Upper lobe of left lung (tissue), 4 donors: ENCODE results near the gene EDN2.

Experiments used
- CTCF ChIP-seq, 6 experiments: fragments of 450-650 bp in 4 of 6; fragments of 200-600 bp in 2 of 6; sonication (generic) in 2 of 6; IDR thresholded peaks; one replicate each; pipeline ENCODE4 v1.5.1; 2016 to 2019; ENCODE audit warnings: antibody characterized with exemption in 6 of 6
- EP300 ChIP-seq, 4 donors: sonication (generic); formaldehyde crosslinking; IDR thresholded peaks; one replicate each; pipeline ENCODE4 v1.5.1; 2017; ENCODE audit warnings: antibody characterized with exemption in 4 of 4, control low read depth in 2 of 4
- POLR2A ChIP-seq, 4 donors: fragments of 450-650 bp; IDR thresholded peaks; one replicate each; pipeline ENCODE4 v1.5.1; 2016 to 2017; ENCODE audit warnings: antibody characterized with exemption in 4 of 4, mild to moderate bottlenecking in 2 of 4

GRCh38 chr1:41469706-41470105, 14.8 kb downstream of the EDN2 start:
- TF ChIP-seq EP300 (IDR thresholded peaks at IDR 0.05) (no peak), CTCF (IDR thresholded peaks at IDR 0.05) (no peak), POLR2A (IDR thresholded peaks at IDR 0.05) (no peak)
